Measurements from ENCODE around the gene CLIP4.

DNA sequence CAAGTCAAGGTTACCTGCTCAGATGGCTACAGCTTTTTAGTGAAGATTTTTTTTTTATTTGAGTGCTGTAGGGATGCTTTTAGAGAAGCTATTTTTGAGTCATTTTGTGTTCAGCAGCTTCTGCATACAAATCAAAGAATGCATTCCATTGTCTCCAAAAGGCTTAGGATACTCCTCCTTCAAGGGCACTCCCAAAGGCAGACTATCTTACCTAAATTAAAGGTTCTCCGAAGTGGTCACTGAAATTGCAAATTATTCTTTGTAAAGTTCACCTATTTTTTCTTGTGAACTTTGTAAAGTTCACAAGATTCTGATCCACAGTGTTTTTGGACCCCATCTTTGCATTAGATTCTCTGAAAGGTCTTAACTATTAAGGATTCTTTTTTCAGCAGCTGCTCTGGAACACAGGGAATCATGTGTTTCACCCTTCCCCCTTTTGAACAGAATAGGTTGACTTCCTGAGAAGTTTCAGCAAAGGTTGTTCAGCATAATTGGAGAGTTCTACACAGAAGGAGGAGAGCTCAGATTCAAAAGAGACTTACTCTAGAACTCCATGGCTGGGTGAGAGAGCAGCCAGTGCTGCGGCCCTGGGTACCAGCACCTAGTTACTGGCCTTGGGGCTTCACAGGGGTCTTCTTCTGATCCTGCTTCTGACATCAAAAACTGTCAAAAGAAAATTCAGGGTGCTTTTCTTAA, 14.5 kb downstream of the CLIP4 start:
- TF ChIP-seq EZH2 (IDR thresholded peaks at IDR 0.05; ENCODE audit: low read depth, unreplicated experiment) (no peak), POLR2AphosphoS5 (IDR thresholded peaks at IDR 0.05; ENCODE audit: low read depth) (no peak), CTCF (conservative IDR thresholded peaks at IDR 0.05; ENCODE audit: low read depth in 2 of 2) (no peak), REST (IDR thresholded peaks at IDR 0.05; ENCODE audit: unreplicated experiment) (no peak), CREB1 (CRISPR knock-in tag; IDR thresholded peaks at IDR 0.05; ENCODE audit: low read depth) (no peak), EZH2phosphoT487 (IDR thresholded peaks at IDR 0.05; ENCODE audit: unreplicated experiment) (no peak), ZNF331 (CRISPR knock-in tag; IDR thresholded peaks at IDR 0.05; ENCODE audit: low read depth) (no peak), JUNB (IDR thresholded peaks at IDR 0.05; ENCODE audit: unreplicated experiment) (no peak), NANOG (IDR thresholded peaks at IDR 0.05; ENCODE audit: borderline replicate concordance) (no peak), ZNF114 (CRISPR knock-in tag; IDR thresholded peaks at IDR 0.05) (no peak)
- TF ChIP-seq, protein P1, sequence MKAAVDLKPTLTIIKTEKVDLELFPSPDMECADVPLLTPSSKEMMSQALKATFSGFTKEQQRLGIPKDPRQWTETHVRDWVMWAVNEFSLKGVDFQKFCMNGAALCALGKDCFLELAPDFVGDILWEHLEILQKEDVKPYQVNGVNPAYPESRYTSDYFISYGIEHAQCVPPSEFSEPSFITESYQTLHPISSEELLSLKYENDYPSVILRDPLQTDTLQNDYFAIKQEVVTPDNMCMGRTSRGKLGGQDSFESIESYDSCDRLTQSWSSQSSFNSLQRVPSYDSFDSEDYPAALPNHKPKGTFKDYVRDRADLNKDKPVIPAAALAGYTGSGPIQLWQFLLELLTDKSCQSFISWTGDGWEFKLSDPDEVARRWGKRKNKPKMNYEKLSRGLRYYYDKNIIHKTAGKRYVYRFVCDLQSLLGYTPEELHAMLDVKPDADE (IDR thresholded peaks at IDR 0.05): no peak
